IPS-18c (cell line): ENCODE measurements around the gene PTPRM.

Experiments used
- H3K4me3 ChIP-seq: 2 replicates; pipeline ENCODE4 v1.7.0; 2013; ENCODE audit warnings: low read depth, mild to moderate bottlenecking, low read length, moderate library complexity; ENCODE audit not compliant: insufficient read depth
- H3K9me3 ChIP-seq: one replicate; pipeline ENCODE4 v1.6.1; 2013; ENCODE audit warnings: mild to moderate bottlenecking, low read length, moderate library complexity; ENCODE audit not compliant: control insufficient read depth, insufficient read depth

The PTPRM gene

DNA sequence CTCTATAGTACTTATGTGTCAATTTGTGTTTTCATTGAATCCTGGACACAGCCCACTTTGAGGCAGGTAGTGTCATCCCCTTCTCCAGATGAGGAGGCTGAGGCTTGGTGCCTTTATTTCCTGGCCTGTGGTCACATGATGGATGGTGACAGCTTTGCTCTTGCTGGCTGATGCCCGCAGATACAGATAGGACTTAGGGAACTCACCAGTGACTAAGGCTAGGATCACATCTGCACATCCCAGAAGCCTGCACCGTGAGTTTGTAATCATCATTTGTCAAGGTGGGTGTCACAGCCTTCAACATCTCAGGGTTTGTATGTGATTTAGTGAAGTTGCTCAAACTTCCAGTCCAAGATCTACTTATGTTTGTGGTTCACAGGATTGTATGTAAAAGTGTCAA, 747.0 kb downstream of the PTPRM start:
- Histone ChIP-seq H3K9me3 (no peaks in the 10 kb centered on the region), H3K4me3 (no peak overlapping the region)

DNA sequence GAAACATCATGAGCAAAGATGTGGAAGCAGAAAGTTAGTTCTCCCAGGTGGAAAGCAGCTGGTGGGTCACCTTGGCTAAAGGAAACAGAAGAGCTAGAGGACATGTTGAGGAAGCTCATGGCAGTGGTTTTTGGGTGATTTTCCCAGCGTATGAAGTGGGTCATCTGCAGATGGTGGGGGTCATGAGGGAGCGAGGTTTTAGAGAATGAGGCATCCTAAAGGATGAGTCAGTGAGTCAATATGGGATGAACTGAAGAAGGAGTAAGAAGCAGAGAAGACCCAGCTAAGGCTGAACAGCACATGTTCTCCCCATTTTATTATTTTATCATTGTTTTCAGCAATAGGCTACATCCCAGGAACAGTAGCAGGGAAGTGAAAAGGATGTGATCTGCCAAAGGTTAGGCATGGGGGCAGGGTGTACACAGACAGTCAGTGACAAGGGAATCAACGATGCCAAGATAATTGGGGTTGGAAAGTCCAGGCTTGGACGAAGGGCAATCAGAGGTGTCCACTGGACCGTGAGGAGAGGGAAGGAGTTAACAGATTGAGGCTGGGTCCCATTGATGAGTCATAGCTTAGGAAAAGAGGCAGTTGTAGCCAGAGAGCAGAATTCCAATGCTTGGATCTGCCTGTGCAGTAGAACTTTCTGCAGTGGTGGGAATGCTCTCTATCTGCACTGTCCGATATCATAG, 752.8 kb downstream of the PTPRM start:
- Histone ChIP-seq H3K4me3 (no peak overlapping the region), H3K9me3 (no peaks in the 10 kb centered on the region)

DNA sequence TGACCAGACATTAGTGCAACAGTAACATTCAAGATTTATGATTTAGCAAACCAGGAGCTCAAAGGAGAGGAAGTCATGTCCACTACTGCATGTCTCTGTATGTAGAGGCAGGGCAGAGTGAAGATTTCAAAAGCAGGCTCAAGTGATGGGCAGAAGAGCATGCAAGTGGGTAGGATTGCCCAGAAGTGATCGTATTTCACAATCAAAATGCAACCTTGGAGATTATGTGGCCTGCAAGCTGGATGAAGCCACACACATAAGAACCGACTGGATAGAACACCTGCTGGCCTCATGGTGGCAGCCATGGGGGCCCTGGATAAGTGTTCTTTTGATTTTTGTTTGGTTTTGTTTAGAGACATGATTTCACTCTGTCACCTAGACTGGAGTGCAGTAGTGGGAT, 755.4 kb downstream of the PTPRM start:
- H3K4me3 ChIP-seq = no peak overlapping the region
- no peaks in the 10 kb centered on the region for H3K9me3 ChIP-seq

GRCh38 chr18:8324343-8325065, 757.4 kb downstream of the PTPRM start:
- Histone ChIP-seq H3K9me3 (no peaks in the 10 kb centered on the region), H3K4me3 (no peak overlapping the region)

DNA sequence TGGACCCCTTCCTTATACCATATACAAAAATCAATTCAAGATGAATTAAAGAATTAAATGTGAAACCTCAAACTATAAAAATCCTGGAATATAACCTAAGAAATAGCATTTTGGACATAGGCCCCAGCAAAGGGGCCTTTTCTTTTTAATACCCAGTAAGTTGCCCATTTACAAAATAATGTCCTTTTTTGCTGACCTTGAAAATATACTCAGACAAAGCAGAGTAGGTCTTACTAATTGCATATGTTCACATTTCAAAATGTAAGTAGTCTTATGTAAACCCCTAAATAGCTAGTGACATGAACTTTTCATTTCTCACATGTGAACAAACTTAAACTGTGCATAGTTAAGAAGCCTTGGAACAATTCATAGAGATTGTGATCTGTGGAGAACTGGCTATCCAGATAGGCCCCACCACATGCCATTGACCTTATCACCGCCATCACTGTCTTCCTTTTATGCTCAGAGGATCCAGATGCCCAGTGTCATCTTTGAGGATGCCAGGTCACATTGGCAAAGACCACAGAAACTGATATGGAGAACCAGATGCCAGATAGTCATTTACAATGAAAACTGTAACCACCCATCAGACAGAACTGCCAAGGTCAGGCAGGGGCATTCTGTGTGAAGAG, 759.8 kb downstream of the PTPRM start:
- H3K9me3 ChIP-seq = no peaks in the 10 kb centered on the region

DNA sequence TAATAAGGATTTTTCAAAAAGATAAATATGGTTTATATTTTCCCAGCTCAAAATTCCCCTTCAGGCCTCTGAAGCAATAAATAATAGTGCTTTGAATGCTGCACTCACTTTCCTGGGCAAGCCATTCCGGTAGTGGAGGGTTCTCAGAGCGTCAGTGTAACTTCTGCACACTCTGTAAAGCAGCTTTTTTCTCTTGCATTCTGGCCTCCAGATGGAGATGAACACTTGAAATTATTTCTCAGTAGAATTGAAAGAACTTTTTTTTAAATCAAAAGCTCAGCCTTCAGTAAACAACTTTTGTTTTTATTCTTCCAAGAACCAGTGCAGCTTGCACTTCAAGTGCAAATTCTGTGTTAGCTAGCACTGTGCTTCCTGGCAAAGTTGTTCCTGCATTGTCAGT, 761.0 kb downstream of the PTPRM start:
- no peaks in the 10 kb centered on the region for H3K9me3 ChIP-seq
- no peak overlapping the region for H3K4me3 ChIP-seq

More for the DNA sequence above, 759.8 kb downstream of the PTPRM start:
- H3K4me3 ChIP-seq = no peak overlapping the region

DNA sequence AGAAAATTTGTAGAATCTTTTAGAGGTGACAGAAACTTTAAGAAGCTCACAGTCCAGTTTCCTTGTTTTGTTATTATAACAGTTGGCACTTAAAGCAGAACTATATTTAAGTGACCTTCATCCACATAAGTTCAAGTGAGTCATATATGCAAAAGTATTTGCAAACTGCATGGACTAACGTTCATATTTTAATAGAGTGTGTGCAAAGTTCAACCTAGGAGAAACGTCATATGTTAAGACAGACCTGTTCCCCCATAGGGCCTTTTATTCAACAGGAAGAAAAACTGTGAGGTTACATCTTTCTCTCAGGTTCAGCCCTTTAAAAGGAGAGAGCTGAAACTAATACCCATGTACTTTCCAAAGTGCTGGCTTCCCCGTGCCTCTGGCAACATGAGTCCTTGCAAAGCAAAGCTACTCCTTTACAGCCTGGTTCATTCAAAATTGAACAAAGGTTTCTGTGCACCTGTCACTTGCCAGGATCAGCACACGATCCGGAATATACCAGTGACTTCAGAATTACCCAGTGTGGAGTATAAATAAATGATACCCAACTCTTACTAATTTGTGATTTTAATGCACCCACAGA, 762.2 kb downstream of the PTPRM start:
- no peaks in the 10 kb centered on the region for H3K9me3 ChIP-seq
- H3K4me3 ChIP-seq = no peak overlapping the region

DNA sequence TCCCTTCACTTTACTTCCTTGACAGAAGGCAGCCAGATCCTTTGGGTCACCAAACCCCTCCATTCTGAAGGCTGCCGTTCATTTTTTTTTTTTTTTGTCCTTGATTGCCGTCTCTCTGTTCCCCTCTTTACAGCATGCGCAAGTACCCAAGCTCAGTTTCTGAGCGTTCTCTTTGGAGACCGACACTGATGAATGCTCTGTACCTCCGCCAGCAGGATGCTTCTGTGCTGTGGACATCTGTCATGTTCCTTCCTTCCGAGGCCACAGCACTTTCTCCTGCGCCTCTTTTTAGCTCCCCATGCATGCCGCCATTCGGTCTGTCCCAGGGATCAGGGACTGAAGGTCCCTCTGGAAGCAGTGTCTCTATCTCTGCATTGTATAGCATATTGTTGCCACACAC, 763.5 kb downstream of the PTPRM start:
- no peaks in the 10 kb centered on the region for H3K9me3 ChIP-seq
- no peak overlapping the region for H3K4me3 ChIP-seq

GRCh38 chr18:8332286-8332685, 765.2 kb downstream of the PTPRM start:
- no peaks in the 10 kb centered on the region for H3K9me3 ChIP-seq
- no peak overlapping the region for H3K4me3 ChIP-seq

GRCh38 chr18:8333961-8334360, 766.8 kb downstream of the PTPRM start:
- H3K4me3 ChIP-seq = no peak overlapping the region
- H3K9me3 ChIP-seq = no peaks in the 10 kb centered on the region

DNA sequence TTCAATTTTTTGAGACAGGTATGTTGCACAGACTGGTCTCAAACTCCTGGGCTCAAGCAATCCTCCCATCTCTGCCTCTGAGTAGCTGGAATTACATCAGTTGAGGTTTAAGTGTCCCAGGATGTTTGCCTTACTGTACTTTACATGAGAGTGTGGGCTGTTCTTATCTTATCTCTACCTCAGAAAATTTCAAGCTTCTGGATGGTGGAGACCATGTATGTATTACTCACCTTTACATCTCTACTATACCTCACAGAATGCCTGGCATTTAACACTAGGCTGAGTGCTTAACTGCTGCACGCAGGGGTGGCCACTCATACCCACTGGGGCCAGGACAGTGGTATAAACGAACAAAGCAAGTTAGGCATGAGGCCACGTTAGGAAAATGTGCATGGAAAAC, 770.1 kb downstream of the PTPRM start:
- Histone ChIP-seq H3K9me3 (no peaks in the 10 kb centered on the region), H3K4me3 (no peak overlapping the region)

GRCh38 chr18:8339210-8339609, 772.1 kb downstream of the PTPRM start:
- Histone ChIP-seq H3K4me3 (no peak overlapping the region), H3K9me3 (no peaks in the 10 kb centered on the region)

- Histone ChIP-seq H3K4me3 (no peak overlapping the region), H3K9me3 (no peaks in the 10 kb centered on the region)
Measured at GRCh38 chr18:8339952-8340351, 772.8 kb downstream of the PTPRM start.

GRCh38 chr18:8341481-8342230, 774.5 kb downstream of the PTPRM start:
- Histone ChIP-seq H3K4me3 (no peak overlapping the region), H3K9me3 (no peaks in the 10 kb centered on the region)

GRCh38 chr18:8348051-8348720, 781.1 kb downstream of the PTPRM start:
- no peaks in the 10 kb centered on the region for H3K9me3 ChIP-seq
- no peak overlapping the region for H3K4me3 ChIP-seq

GRCh38 chr18:8349608-8350323, 782.6 kb downstream of the PTPRM start:
- no peaks in the 10 kb centered on the region for H3K9me3 ChIP-seq
- no peak overlapping the region for H3K4me3 ChIP-seq
